HepG2 (cell line): ENCODE data around the gene SHROOM2.

Source experiments
- ARNT ChIP-seq: fragments of 450-650 bp; IDR thresholded peaks from 2 replicates; pipeline ENCODE4 v1.6.1; 2017
- ATF3 ChIP-seq: sonication (generic); formaldehyde crosslinking; IDR thresholded peaks from 2 replicates; pipeline ENCODE4 v1.4.0; 2020; ENCODE audit warnings: missing genetic modification reagents
- CEBPB ChIP-seq: IDR thresholded peaks from 2 replicates; pipeline ENCODE4 v1.6.1; 2011; ENCODE audit warnings: low read depth, low read length, improper control_type of control experiment, borderline replicate concordance
- CTCF ChIP-seq: sonication (generic); formaldehyde crosslinking; IDR thresholded peaks from 2 replicates; pipeline ENCODE4 v1.5.0; 2020; ENCODE audit warnings: mild to moderate bottlenecking, missing genetic modification reagents, moderate library complexity
- KLF13 ChIP-seq: sonication (generic); formaldehyde crosslinking; IDR thresholded peaks from 2 replicates; pipeline ENCODE4 v1.4.0; 2020; ENCODE audit warnings: mild to moderate bottlenecking, missing genetic modification reagents
- REST ChIP-seq, 2 experiments: IDR thresholded peaks; 2 replicates each; pipeline ENCODE4 v1.6.1; 2011 to 2012; ENCODE audit warnings: low read length in 2 of 2, borderline replicate concordance in 1 of 2, low read depth in 1 of 2, mild to moderate bottlenecking in 1 of 2, moderate library complexity in 1 of 2
- ZBTB44 ChIP-seq: sonication (generic); formaldehyde crosslinking; IDR thresholded peaks from 2 replicates; pipeline ENCODE4 v1.4.0; 2020; ENCODE audit warnings: missing genetic modification reagents
- ZNF232 ChIP-seq: sonication (generic); formaldehyde crosslinking; IDR thresholded peaks from 2 replicates; pipeline ENCODE4 v1.4.0; 2020; ENCODE audit warnings: missing genetic modification reagents, borderline replicate concordance
- ZNF251 ChIP-seq: sonication (generic); formaldehyde crosslinking; IDR thresholded peaks from 2 replicates; pipeline ENCODE4 v1.9.0; 2021; ENCODE audit warnings: mild to moderate bottlenecking, missing genetic modification reagents

- TF ChIP-seq ZBTB44 (CRISPR knock-in tag) = no peak
- no peak for TF ChIP-seq KLF13 (CRISPR knock-in tag)
- no peak for TF ChIP-seq CTCF (CRISPR knock-in tag)
- TF ChIP-seq CEBPB = no peak
- no peak for TF ChIP-seq ATF3 (CRISPR knock-in tag)
- no peak for TF ChIP-seq ZNF251 (CRISPR knock-in tag)
- no peak for TF ChIP-seq ZNF232 (CRISPR knock-in tag)
- no peak for TF ChIP-seq REST (IDR thresholded peaks at IDR 0.05; ENCODE audit: borderline replicate concordance in 1 of 2, low read depth in 1 of 2, low read length in 2 of 2)
- no peak for TF ChIP-seq ARNT
Observed at GRCh38 chrX:9802737-9803136, 16.5 kb downstream of the SHROOM2 start.
